Fibroblast of villous mesenchyme (primary cell): Measurements from ENCODE around the gene MAST3. TPM values are rescaled to one million over a fixed set of nuclear protein-coding genes. Genes with fewer than 3 reads are reported as not detected.

Source experiments
- DNase-seq: peaks from one replicate; pipeline ENCODE4 v3.0.0-alpha.2; 2010; ENCODE audit warnings: low read depth
- H3K4me3 ChIP-seq: 2 replicates; pipeline ENCODE4 v1.5.1; 2011; ENCODE audit warnings: low read depth, mild to moderate bottlenecking, low read length
- total RNA-seq: library from RNA; depleted of rRNA; stranded (reverse); fragments of >200 nt; gene quantifications from 2 replicates; pipeline ENCODE4 v1.2.3, GENCODE V29; 2012
- TF ChIP-seq, protein P1 (sequence below): IDR thresholded peaks from 2 replicates; pipeline ENCODE4 v1.5.1; 2012; ENCODE audit warnings: low read depth, mild to moderate bottlenecking, low read length; ENCODE audit not compliant: insufficient read depth

Gene MAST3
- total RNA-seq, 1 donor = 3.0 TPM

DNA sequence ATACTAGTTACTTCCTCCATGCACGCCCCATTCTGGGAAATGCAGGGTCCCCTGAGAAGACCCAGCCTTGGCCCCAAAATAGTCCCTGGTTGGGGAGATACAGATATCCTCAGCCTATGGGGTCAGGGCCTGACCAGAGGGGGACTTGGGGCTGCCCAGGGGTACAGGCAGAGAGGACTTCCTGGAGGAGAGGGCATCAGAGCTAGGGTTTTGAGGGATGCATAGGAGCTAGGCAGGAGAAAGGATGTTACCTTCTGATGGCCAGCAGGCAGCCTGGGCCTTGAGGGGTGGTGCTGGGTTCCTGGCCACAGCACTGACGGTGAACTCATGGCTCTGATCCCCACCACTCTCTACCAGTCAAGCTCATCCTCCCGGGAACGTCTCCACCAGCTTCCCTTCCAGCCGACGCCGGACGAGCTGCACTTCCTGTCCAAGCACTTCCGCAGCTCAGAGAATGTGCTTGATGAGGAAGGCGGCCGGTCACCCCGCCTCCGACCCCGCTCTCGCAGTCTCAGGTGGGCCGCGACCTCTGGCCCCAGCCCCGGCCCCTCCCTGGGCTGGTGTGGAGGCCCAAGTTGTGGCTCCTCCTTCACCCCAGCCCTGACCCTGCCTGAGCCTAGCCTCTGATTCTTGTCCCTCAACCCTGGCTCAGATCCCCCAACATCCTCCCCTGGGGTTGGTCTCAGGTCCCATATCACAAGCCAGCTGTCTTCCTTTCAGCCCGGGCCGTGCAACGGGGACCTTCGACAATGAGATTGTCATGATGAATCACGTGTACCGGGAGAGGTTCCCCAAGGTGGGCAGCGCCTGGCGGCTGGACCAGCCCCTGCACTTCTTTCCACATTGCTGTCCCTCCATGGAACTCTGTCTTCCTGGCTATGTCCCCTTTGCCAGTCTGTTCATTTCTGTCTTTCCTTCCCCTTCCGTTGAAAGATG, 25.6 kb downstream of the MAST3 start:
- DNase-seq = no peak
- TF ChIP-seq, protein P1, sequence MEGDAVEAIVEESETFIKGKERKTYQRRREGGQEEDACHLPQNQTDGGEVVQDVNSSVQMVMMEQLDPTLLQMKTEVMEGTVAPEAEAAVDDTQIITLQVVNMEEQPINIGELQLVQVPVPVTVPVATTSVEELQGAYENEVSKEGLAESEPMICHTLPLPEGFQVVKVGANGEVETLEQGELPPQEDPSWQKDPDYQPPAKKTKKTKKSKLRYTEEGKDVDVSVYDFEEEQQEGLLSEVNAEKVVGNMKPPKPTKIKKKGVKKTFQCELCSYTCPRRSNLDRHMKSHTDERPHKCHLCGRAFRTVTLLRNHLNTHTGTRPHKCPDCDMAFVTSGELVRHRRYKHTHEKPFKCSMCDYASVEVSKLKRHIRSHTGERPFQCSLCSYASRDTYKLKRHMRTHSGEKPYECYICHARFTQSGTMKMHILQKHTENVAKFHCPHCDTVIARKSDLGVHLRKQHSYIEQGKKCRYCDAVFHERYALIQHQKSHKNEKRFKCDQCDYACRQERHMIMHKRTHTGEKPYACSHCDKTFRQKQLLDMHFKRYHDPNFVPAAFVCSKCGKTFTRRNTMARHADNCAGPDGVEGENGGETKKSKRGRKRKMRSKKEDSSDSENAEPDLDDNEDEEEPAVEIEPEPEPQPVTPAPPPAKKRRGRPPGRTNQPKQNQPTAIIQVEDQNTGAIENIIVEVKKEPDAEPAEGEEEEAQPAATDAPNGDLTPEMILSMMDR = no peak
- no peak overlapping the region for H3K4me3 ChIP-seq

DNA sequence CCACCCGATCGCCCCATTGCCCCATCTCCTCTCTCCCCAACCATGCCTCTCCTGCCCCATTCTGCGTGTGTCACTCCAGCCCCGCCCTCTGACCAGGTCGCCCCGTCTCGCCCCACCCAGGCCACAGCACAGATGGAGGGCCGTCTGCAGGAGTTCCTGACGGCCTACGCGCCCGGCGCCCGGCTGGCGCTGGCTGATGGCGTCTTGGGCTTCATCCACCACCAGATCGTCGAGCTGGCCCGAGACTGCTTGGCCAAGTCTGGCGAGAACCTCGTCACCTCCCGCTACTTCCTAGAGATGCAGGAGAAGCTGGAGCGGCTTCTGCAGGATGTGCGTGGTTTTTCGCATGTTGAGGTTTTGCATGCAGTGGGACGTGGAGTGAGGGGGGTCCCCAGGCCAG, 26.2 kb downstream of the MAST3 start:
- TF ChIP-seq, protein P1 = no peak
- DNase-seq = no peak
- H3K4me3 ChIP-seq = no peak overlapping the region

DNA sequence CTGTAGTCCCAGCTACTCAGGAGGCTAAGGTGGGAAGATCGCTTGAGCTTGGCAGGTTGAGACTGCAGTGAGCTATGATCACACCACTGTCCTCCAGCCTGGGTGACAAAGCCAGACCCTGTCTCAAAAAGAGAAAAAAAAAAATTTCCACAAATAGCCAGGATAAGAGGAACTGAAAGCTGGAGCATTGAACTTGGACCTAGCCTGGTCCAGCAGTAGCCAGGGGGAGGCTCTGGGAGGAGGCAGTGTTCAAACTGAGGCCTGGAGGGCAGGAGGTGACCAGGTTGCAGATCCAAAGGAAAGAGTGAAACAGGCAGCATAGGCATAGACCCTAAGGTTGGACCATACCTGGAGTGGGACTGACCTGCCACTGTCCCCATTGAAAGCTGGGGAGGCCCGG, 28.5 kb downstream of the MAST3 start:
- no peak for DNase-seq
- H3K4me3 ChIP-seq = no peak overlapping the region
- TF ChIP-seq, protein P1 = no peak

DNA sequence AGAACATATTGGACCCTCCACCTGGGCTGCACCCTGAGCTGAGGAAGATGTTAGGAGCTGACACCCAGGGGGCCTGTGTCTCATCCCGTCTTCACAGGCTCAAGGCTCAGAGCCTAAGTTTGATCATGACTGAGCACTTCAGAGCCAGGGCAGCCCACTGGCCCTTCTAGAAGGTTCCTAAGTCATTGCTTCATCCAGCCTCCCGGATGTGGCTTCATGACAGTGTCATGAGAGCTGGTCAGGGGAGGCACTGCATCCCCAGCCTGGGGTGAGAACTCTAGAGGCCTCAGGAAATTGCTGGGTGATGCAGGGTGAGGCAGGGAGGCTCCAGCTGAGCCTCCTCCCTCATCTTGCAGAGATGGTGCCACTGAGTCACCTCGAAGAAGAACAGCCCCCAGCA, 30.5 kb downstream of the MAST3 start:
- DNase-seq = no peak
- TF ChIP-seq, protein P1 = no peak
- no peak overlapping the region for H3K4me3 ChIP-seq

DNA sequence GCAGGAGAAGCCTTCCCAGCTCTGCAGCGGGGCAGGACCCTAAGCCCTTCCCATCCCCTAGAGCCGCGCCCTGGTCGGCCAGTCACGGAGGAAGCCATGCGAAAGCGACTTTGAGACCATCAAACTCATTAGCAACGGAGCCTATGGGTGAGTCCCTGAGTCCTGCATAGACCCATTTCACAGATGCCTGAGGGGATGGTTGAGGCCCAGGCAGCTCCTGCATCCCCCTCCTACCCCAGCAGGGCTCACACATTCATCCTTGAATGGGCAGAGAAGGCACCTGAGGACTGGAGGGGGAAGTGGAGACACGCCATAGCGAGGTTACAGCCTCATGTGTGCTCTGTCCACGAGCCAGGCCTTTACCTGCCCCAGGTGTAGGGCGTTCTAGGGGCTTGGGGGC, 31.2 kb downstream of the MAST3 start:
- no peak for DNase-seq
- H3K4me3 ChIP-seq = no peak overlapping the region
- TF ChIP-seq, protein P1 = no peak

DNA sequence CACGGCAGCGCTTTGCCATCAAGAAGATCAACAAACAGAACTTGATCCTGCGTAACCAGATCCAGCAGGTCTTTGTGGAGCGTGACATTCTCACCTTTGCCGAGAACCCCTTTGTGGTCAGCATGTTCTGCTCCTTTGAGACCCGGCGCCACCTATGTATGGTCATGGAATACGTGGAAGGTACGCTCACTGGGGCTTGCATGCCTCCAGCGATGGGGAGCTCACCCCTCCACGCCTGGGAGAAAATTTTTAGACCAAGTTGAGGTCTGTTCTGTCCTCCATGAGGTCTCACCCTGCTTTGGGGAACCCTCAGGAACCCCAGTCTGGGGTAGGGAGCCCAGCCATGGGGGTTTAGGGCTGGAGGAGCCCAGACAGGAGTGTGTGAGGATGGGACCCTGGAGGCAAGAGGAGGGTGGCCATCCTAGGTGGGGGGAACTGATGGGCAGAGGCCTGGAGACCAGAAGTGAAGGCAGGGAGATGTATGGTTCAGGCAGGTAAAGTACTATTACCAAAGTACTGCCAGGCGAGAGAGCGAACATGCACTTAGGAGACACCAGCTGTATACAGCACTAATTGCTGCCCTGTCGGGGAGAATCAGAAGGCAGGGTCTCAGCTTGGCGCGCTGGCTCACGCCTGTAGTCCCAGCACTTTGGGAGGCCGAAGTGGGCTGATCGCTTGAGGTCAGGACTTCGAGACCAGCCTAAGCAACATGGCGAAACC, 33.1 kb downstream of the MAST3 start:
- DNase-seq = no peak
- TF ChIP-seq, protein P1 = no peak

More for the DNA sequence above, 33.1 kb downstream of the MAST3 start:
- no peak overlapping the region for H3K4me3 ChIP-seq
